Stimulated activated CD8-positive, alpha-beta memory T cell treated with anti-CD3 and anti-CD28 coated beads, Interleukin-12 subunit alpha, Interleukin-12 subunit beta, amount 100 ng/mL, for 24 hours (primary cell): ENCODE data around the gene ZNF710.
"Not testable (repeated sequence)": the region's sequence is repeated elsewhere in the genome, so short reads cannot be mapped to it uniquely, and the experiment has no call there.

Source experiments
- DNase-seq: peaks from one replicate; pipeline ENCODE4 v3.0.0-alpha.2; 2020; ENCODE audit errors: extremely low read depth

The ZNF710 gene

DNA sequence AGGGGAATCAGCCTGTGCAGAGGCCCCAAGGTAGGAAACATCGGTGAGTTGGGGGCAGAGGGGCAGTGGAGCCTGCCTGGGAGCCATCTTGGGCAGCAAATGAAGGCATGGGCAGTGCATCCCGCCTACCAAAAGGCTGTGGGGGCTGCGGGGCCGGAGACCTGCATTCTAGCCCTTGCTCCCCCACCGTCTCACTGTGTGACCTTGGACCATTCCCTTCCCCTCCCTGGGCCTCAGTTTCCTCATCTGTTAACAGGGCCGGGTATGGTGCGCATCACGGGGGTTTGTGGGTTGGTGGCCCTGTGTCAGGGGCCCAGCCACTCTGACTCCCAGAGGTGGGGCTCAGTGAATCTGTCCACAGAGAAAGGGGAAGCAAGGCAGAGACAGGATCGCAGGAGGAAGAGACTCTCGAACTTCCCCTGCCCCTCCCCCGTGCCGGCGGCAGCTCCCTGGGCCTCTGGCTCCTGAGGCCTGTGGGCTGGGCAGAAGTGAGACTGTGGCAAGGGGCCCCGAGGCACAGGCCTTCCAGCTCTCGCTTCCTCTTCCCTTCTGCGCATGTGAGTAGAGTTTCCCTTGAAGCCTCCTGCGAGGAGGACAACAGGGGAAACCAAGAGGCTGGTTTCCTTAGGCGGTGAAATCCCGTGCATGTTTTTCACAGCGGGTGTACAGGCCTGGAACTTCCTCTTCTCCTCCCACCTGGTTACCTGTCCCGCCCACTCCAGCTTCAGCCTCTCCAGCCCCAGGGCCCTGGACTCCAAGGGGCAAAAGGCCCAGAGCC, 58.3 kb downstream of the ZNF710 start:
- DNase-seq = peak; percentile 53

DNA sequence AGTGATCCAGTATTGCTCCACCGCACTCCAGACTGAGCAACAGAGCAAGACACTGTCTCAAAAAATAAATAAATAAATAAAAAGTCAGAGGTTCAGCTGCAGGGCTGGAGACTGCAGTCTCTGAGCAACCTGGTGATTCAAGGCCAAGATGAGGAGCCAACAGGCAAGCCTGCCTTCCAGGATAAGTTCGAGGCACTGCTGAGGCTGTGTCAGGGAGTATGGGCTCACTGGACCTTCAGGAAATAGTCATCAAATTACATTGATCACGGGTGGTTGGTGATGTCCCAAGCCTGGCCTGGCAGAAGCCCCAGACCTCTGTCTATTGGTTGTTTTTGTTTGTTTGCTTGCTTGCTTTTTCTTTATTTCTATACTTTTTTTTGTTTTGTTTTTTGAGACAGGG, 59.7 kb downstream of the ZNF710 start:
- DNase-seq = no peak

DNA sequence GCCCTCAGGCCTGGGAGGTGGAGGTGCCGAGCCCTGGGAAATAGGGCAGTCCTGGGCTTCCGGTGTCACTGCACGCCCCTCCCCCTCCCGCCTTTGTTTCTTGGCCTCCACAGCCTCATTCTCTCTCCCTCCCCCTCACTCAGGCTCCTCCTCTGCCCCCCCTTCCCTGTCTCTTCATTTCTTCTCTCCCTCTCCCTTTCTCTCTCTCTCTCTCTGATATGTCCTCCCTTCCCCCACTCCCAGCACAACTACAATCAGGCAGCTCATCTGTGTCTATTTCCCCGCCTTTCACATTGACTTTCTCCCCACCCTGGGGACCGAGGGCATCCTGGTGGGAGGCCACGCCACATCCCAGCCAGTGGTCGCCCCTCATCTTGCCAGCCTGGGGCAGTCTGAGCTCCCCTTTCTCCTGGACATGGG, 60.9 kb downstream of the ZNF710 start:
- DNase-seq = no peak

DNA sequence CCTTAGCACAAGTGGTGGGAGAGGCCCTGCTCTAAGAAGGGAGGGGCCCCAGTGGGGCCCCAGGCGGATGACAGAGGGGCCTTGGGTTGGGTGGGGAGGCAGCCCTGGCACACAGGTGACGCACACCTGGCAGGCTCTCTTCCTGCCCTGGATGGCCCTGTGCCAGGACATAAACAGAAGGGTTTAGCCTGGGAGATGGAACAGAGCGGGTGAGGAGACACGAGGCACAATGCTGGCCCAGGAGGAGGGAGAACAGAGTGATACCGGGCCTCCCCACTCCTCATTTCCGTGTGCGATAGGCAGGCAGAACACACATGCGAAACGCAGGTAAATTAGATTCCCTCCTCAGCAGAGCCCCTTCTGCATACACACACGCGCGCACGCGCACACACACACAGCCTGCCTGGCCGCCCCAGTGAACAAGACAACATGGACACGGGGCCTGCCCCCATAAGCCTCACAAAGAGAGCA, 61.4 kb downstream of the ZNF710 start:
- no peak for DNase-seq

DNA sequence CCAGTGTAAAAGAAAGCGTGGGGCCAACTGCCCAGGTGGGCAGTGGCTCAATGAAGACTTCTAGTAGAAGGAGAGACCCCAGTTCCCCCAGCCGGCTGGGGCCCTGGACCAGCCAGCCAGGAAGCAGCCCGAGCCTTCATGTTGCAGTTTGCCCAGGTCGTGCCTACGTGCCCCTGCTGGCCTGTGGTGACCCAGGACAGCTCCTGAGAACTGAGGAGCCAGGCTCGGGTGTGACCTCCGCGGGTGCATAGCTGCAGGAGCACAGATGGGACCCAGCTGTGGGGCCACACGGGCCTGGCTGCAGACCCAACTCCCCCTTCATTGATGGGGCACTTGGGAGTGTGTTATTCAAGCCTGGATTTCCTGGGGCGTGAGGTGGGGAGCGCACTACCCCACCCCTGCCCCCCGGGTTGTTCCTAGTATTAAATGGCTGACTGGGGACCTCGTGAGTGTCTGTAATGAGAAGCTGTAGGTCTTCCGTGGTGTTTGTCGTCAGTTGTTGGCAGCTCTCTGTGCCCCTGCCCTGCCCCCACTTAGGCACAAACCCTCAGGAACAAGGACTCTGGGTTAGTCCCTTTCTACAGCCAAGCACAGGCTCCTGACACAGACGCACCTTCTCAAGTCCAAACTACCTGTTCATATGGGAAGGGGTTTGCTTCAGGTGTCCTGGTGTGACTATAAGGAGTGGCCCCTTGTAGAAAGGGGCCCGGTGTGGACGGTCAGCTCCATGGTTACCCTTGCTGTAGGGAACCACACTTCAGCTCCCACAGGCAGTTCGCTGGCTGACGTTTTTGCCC, 62.0 kb downstream of the ZNF710 start:
- no peak for DNase-seq

DNA sequence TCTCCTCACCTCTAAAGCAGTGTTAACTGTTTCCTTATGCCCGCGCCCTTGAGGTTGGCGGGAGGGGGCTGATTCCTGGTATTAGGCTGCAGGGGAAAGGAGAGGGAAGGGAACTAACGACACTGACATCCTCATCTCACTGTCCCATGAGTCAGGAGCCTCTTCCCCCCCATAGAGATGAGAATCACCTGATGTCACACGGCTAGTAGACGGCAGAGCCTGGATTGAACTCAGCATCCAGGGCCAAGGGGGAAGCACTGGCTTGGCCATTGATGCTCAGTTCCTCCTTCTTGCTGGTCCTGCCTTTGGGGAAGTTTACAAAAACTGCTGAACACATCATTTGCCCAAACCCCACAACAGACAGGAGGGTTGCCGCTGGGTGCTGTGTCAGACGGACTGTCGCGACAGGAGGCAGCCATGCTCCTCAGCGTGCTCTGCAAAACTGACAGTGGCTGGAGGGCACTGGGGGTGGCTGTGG, 62.7 kb downstream of the ZNF710 start:
- no peak for DNase-seq

DNA sequence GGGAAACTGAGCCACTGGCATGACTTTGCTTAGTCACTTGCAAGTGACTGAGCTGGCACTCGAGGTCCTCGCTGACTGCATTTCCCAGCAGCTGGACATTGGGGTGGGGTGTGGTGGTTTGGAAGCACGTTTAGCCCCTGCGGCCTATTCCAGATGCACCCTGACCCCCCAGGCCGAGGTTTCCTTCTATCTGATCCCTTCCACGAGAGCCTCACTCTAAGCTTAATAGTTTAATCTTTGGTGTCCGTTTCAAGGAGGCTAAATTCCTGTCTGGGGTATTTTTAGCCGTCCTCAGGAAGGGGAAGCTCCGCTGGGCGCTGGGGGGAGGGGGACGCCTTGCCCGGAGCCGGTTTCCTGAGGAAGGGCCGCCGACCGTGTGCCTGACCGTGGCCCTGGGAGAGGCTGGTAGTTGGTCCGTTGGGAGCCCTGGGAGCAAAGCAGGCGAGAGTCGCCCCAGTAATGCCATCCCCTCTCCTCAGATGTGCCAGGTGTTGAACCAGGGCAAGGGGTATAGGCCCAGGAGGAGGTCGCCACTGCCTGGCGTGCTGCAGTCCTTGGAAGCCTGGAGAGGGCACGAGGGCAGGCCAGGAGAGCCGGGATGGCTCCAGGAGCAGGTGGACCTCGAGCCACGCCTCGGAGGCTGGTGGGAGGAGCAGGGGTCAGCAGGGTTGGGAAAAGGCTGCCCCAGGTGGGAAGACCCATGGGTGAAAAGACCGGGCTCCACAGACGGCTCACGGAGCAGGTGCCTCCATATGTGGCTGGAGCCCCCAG, 64.0 kb downstream of the ZNF710 start:
- DNase-seq = no peak

DNA sequence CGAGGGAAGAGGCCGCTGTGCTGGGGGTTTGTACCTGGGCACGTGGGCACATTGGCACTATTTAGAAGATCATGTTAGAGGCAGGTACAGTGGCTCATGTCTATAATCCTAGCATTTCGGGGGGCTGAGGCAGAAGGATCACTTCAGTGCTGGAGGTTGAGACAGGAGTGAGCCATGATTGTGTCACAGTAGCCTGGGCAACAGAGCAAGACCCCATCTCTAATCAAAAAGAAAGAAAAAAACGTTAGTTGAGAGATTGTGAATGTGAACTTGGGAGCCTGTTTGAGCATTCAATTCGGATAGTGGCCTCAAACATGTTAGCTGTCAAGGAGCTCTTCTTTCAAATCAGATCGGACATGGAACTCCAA, 64.5 kb downstream of the ZNF710 start:
- DNase-seq = no peak

DNA sequence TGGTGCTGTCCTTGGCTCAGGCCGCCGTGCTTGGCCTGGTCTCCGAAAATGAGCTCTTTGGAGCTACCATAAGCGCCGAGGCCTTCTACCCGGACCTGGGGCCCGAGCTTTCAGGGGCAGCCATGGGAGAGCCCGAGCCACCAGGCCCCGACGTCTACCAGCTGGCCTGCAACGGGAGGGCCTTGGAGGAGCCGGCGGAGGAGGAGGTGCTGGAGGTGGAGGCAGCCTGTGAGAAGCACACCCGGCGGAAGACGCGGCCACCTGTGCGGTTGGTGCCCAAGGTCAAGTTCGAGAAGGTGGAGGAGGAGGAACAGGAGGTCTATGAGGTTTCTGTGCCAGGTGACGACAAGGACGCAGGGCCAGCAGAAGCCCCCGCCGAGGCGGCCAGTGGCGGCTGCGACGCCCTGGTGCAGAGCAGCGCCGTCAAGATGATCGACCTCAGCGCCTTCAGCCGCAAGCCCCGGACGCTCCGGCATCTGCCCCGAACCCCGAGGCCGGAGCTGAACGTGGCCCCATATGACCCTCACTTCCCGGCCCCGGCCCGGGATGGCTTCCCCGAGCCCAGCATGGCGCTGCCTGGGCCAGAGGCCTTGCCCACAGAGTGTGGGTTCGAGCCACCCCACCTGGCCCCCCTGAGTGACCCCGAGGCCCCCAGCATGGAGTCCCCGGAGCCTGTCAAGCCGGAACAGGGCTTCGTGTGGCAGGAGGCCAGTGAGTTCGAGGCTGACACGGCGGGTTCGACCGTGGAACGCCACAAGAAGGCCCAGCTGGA, 66.2 kb downstream of the ZNF710 start:
- DNase-seq = no peak

DNA sequence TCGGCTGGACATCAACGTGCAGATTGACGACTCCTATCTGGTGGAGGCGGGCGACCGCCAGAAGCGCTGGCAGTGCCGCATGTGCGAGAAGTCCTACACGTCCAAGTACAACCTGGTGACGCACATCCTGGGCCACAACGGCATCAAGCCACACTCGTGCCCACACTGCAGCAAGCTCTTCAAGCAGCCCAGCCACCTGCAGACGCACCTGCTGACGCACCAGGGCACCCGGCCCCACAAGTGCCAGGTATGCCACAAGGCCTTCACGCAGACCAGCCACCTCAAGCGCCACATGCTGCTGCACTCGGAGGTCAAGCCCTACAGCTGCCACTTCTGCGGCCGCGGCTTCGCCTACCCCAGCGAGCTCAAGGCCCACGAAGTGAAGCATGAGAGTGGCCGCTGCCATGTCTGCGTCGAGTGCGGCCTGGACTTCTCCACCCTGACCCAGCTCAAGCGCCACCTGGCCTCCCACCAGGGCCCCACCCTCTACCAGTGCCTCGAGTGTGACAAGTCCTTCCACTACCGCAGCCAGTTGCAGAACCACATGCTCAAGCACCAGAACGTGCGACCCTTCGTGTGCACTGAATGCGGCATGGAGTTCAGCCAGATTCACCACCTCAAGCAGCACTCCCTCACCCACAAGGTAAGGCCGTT, 67.0 kb downstream of the ZNF710 start:
- no peak for DNase-seq

DNA sequence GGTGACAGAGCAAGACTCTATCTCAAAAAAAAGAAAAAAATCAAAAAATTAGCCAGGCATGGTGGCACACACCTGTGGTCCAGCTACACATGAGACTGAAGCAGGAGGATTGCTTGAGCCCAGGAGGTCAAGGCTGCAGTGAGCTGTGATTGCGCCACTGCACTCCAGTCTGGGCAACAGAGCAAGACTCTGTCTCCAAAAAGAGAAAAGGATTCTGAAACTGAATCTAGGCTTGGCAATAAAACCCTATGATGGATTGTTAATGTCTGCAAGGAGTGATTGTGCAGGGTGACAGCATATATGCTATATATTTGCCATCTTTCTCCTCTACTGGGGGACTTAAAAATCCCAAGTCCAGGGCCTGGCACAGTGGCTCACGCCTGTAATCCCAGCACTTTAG, 69.5 kb downstream of the ZNF710 start:
- DNase-seq = not testable (repeated sequence)

DNA sequence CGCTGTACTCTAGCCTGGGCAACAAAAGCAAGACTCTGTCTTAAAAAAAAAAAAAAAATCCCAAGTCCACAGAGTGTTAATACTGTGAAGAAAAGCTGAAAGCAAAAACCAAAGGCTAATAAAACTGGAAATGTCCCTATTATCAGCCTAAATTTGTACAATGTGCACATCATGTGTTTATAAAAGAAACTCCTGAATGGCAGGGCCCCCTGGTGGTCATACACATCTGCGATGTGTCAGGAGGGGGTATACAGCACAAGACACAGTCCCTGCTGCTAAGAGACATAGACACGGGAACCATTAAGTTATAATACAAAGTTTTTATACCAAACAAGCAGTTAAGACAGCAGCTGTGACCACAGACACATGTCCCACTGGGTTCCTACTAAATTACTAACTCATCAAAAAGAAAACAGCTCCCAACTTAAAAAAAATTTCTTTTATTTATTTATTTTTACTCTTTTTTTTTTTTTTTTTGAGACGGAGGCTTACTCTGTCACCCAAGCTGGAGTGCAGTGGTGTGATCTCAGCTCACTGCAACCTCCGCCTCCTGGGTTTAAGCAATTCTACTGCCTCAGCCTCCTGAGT, 70.2 kb downstream of the ZNF710 start:
- peak; percentile 52 for DNase-seq

DNA sequence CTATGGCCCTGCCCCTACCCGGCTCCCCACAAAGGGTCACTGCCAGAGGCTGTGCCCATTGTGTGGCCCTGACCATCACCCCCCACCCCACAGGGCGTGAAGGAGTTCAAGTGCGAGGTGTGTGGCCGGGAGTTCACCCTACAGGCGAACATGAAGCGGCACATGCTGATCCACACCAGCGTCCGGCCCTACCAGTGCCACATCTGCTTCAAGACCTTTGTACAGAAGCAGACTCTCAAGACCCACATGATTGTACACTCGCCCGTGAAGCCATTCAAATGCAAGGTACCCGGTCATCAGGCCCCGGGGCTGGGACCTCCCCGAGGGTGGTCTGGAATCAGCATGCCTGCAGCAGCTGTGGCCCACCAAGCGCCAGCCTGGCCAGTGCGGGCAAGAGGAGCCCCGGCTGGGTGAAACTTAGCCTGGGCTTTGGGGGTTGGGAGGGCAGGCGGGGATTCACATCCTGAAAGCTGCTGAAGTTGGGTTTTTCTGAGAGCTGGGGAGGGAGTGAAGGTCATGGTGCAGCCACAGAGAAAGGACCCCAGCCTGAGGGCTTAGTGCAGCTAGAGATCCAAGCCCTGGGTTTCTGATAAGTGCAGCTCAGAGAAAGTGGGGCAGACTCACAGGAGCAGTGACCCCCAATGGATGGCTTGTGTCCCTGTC, 72.0 kb downstream of the ZNF710 start:
- DNase-seq = no peak

DNA sequence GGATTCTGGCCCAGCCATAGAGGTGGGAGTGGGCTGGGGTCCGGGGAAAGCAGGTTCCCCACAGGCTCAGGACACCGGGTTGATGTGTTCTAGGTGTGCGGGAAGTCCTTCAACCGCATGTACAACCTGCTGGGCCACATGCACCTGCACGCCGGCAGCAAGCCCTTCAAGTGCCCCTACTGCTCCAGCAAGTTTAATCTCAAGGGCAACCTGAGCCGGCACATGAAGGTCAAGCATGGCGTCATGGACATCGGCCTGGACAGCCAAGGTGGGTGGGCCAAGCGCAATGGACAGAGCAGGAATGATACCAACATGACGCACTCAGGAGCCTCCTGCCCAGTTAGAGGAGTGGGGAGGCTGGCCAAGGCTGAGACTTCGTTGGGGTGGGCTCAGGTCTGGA, 72.9 kb downstream of the ZNF710 start:
- no peak for DNase-seq

DNA sequence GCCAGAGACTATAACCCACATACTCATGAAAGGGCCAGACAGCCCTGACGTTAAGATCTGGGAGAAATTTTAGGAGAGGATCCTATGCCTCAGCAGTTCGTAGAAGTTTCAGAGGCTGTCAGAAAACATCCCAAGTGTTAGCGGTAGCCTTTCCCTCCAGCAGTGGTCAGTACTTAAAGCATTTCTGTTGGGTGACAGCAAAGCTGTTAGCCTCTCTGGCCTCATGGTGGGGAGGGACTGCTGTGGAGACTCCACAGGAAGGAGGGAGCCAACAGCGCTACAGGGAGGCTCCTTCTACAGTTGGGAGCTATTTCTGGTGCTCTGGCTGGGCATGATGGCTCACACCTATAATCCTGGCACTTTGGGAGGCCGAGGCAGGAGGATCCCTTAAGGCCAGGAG, 73.8 kb downstream of the ZNF710 start:
- no peak for DNase-seq

DNA sequence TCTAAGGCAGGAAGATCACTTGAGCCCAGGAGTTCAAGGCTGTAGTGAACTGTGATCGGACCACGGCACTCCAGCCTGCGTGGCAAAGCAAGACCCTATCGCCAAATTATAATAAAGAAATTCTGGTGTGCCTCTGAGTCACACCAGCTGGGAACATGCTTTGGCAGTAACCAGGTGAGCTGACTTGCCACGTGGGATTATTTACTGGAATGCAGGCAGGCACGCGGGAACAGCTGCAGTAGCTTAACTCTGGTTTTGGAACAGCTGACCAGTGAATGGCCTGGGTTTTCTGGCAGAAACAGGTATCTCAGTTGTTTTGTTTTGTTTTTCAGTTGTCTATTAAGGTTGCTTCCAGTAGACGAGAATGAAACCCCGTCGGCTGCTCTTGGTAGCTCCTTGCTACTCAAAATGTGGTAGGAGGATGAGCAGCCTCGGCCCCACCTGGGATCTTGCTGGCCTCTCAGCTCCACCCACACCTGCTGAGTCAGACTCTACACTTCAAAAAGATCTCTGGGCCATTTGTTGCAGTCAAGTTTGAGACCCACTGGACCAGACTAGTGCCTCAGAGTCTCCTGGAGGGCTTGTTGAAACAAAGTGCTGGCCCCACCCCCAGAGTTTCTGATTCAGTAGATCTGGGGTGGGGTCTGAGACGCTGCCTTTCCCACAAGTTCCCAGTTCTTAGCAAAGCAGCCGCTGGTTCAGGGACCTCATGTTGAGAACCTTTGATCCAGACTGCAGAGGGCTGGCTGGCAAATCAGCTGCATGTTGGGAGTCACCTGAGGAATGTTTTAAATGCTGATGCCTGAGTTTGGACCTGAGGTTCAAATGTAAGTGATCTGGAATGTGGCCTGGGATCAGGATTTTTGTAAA, 74.5 kb downstream of the ZNF710 start:
- DNase-seq = no peak

DNA sequence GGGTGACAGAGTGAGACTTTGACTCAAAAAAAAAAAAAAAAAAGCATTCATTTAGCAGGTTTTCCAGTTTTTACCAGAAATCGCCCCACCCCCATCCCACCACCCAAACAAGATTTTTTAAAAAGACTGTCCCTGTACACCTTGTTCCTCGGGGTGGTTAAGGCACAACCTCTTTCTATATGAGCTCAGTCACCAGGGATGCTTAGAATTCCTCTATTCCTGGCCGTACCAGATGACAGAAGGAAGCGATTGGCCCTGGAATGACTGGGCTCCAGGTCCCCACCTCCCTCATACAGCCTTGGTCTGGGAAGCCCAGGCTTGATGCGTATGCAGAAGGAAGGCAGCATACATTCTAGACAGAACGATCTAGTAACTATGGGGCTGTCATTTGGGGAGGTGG, 75.6 kb downstream of the ZNF710 start:
- DNase-seq = no peak

DNA sequence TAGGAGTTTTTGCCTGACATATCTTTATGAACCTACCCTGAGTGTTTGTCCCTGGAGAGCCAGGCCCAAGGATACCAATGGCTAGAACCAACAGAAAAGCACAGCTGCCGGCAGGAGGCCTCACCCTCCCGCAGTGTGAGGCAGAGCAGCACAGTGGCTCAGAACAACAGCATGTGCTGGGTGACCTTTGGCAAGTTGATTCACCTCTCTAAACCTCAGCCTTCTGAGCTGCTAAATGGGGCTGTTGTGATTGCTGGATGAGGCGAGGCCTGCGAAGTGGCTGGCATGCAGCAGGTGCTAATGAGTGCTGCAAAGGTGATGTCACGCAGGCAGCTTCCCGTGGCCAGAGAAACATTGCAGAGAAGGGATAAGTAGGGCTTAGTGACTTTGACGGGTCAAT, 77.8 kb downstream of the ZNF710 start:
- no peak for DNase-seq
